Osteocyte (in vitro differentiated cells): ENCODE measurements around the gene RB1. TPM values are rescaled to one million over a fixed set of nuclear protein-coding genes. Genes with fewer than 3 reads are reported as not detected.

Experiments
- DNase-seq: peaks from one replicate; pipeline ENCODE4 v3.0.0; 2021; ENCODE audit warnings: mixed read lengths; ENCODE audit not compliant: unreplicated experiment; ENCODE audit errors: extremely low spot score
- H3K27ac Mint-ChIP-seq: one replicate; pipeline ENCODE4 v1.8.0; 2021; ENCODE audit warnings: mild to moderate bottlenecking, mixed read lengths; ENCODE audit not compliant: unreplicated experiment
- H3K27me3 Mint-ChIP-seq: one replicate; pipeline ENCODE4 v1.8.0; 2021; ENCODE audit warnings: mixed read lengths; ENCODE audit not compliant: unreplicated experiment
- H3K36me3 Mint-ChIP-seq: one replicate; pipeline ENCODE4 v1.8.0; 2021; ENCODE audit warnings: mixed read lengths; ENCODE audit not compliant: unreplicated experiment
- H3K4me1 Mint-ChIP-seq: one replicate; pipeline ENCODE4 v1.8.0; 2021; ENCODE audit warnings: mixed read lengths; ENCODE audit not compliant: unreplicated experiment
- H3K4me3 Mint-ChIP-seq: one replicate; pipeline ENCODE4 v1.8.0; 2021; ENCODE audit warnings: mild to moderate bottlenecking, moderate library complexity, mixed read lengths; ENCODE audit not compliant: unreplicated experiment
- H3K9me3 Mint-ChIP-seq: one replicate; pipeline ENCODE4 v1.8.0; 2021; ENCODE audit warnings: mixed read lengths; ENCODE audit not compliant: unreplicated experiment
- CTCF ChIP-seq: fragments of 200-600 bp; sonication (generic); IDR thresholded peaks from 2 replicates; pipeline ENCODE4 v1.5.0; 2021; ENCODE audit warnings: antibody characterized with exemption, mild to moderate bottlenecking, moderate library complexity
- total RNA-seq: library from RNA; stranded (reverse); gene quantifications from 2 replicates; pipeline ENCODE4 v1.2.1, GENCODE V29; 2021

RB1 gene
- total RNA-seq, 1 donor from 2014 or later = 42.3 TPM

- no peaks in the 10 kb centered on the region for H3K27me3 Mint-ChIP-seq
- H3K27ac Mint-ChIP-seq = no peak overlapping the region
- H3K36me3 Mint-ChIP-seq = peaks cover 69% of the 10 kb centered on the region
- no peaks in the 10 kb centered on the region for H3K9me3 Mint-ChIP-seq
- TF ChIP-seq CTCF = no peak
- peaks cover 5% of the 10 kb centered on the region for H3K4me1 Mint-ChIP-seq
- no peak overlapping the region for H3K4me3 Mint-ChIP-seq
- DNase-seq = no peak
Observed at GRCh38 chr13:48258430-48258829, 45.1 kb upstream of the RB1 start.

- H3K27me3 Mint-ChIP-seq = no peaks in the 10 kb centered on the region
- no peak for TF ChIP-seq CTCF
- H3K36me3 Mint-ChIP-seq = peaks cover 70% of the 10 kb centered on the region
- no peak overlapping the region for H3K4me3 Mint-ChIP-seq
- peaks cover 5% of the 10 kb centered on the region for H3K4me1 Mint-ChIP-seq
- no peaks in the 10 kb centered on the region for H3K9me3 Mint-ChIP-seq
- DNase-seq = no peak
- H3K27ac Mint-ChIP-seq = no peak overlapping the region
Observed at GRCh38 chr13:48260970-48261369, 42.6 kb upstream of the RB1 start.

- no peak for DNase-seq
Observed at GRCh38 chr13:48263196-48263595, 40.4 kb upstream of the RB1 start.

GRCh38 chr13:48264058-48264457, 39.5 kb upstream of the RB1 start:
- H3K4me3 Mint-ChIP-seq = no peak overlapping the region
- peaks cover 57% of the 10 kb centered on the region for H3K36me3 Mint-ChIP-seq
- DNase-seq = no peak
- H3K4me1 Mint-ChIP-seq = peaks cover 10% of the 10 kb centered on the region
- H3K27ac Mint-ChIP-seq = no peak overlapping the region
- H3K9me3 Mint-ChIP-seq = no peaks in the 10 kb centered on the region
- no peaks in the 10 kb centered on the region for H3K27me3 Mint-ChIP-seq
- TF ChIP-seq CTCF = no peak

More at GRCh38 chr13:48263196-48263595, 40.4 kb upstream of the RB1 start:
- TF ChIP-seq CTCF = no peak
- no peak overlapping the region for H3K27ac Mint-ChIP-seq
- H3K9me3 Mint-ChIP-seq = no peaks in the 10 kb centered on the region
- H3K27me3 Mint-ChIP-seq = no peaks in the 10 kb centered on the region
- H3K36me3 Mint-ChIP-seq = peaks cover 55% of the 10 kb centered on the region
- H3K4me1 Mint-ChIP-seq = peaks cover 8% of the 10 kb centered on the region
- no peak overlapping the region for H3K4me3 Mint-ChIP-seq

GRCh38 chr13:48265217-48265815, 38.2 kb upstream of the RB1 start:
- Mint-ChIP-seq H3K9me3 (no peaks in the 10 kb centered on the region), H3K27me3 (no peaks in the 10 kb centered on the region), H3K4me3 (no peak overlapping the region), H3K36me3 (peaks cover 55% of the 10 kb centered on the region), H3K27ac (no peak overlapping the region), H3K4me1 (peaks cover 8% of the 10 kb centered on the region)
- no peak for DNase-seq
- TF ChIP-seq CTCF = no peak
